Renal pelvis (tissue), 4 donors: ENCODE data around the gene TLN1. TPM values are rescaled to one million over a fixed set of nuclear protein-coding genes. Genes with fewer than 3 reads are reported as not detected.

Source experiments
- DNase-seq: peaks from one replicate; pipeline ENCODE4 v3.0.0-alpha.2; 2013
- polyA plus RNA-seq, 3 donors: library from polyadenylated mRNA; unstranded; fragments of 120-200 nt; gene quantifications; one replicate each; pipeline ENCODE4 v1.2.1, GENCODE V29; 2013; ENCODE audit not compliant: insufficient read length in 3 of 3

TLN1 gene
- polyA plus RNA-seq, 3 donors, result 164 to 188 (median 181) TPM

- no peak for DNase-seq
These were observed 43.1 kb downstream of the TLN1 start for GRCh38 chr9:35688558-35689541.

- no peak for DNase-seq
These were observed 43.9 kb downstream of the TLN1 start for GRCh38 chr9:35687972-35688557.

DNA sequence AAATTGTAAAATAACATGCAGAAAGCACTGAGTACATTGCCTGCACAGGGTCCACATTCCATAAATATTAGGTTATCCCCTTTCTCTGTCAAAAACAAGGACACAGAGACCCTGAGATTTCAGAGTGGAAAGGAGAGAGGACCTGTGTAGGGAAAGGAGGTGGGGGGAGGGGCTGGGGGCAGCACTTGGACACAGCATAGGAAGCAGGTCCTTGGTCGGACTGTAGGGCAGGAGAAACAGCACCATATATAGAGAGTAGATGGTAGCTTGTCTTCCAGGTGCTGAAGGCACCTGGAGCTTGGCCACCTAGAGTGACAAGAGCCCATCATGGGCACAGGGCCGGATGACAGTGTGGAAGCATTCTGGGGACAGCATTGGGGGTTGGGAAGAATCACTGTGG lies 44.7 kb downstream of the TLN1 start:
- DNase-seq, result no peak

GRCh38 chr9:35686222-35687203 lies 45.5 kb downstream of the TLN1 start:
- DNase-seq, result no peak

DNA sequence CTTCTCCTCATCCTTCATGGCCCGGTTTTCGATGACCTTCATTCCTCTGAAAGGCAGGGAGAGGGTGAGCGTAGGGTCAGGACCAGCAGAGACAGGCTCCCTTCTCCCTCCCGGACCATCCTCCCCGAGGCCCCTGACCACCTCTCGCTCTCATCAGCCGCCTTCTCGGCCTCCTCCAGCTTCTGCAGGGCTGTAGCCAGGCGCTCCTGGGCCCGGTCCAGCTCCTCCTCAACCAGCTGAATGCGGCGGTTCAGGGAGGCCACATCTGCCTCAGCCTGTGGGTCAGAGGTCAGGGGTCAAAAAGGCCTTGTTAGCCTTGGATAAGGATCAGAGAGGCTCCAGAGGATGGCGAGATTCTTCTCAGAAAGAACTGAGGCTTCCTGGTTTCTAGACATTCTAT lies 46.5 kb downstream of the TLN1 start:
- DNase-seq, result no peak

DNA sequence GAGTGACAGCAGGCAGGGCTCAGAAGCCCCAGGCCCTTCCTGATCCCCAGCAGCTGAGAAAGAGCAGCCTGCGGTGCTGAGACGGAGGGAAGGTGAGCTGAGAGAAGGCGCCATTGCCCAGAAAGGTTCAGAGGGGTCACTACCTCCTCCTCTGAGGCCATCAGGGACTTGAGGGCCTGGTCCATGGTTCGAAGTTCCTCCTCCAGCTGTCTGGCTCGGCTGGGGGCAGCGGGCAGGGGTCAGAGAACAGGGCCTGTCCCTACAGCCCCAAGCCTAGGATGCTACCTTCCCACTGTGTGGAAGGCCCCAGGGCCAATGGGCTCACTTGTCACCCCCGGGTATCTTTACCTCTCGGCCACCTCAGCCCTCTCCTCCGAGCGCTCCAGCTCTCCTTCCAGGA lies 47.1 kb downstream of the TLN1 start:
- no peak for DNase-seq

- no peak for DNase-seq
These were observed 48.7 kb downstream of the TLN1 start for GRCh38 chr9:35683323-35683722.

- DNase-seq, result no peak
These were observed 49.3 kb downstream of the TLN1 start for GRCh38 chr9:35682520-35683315.

GRCh38 chr9:35682051-35682450 lies 49.9 kb downstream of the TLN1 start:
- no peak for DNase-seq

DNA sequence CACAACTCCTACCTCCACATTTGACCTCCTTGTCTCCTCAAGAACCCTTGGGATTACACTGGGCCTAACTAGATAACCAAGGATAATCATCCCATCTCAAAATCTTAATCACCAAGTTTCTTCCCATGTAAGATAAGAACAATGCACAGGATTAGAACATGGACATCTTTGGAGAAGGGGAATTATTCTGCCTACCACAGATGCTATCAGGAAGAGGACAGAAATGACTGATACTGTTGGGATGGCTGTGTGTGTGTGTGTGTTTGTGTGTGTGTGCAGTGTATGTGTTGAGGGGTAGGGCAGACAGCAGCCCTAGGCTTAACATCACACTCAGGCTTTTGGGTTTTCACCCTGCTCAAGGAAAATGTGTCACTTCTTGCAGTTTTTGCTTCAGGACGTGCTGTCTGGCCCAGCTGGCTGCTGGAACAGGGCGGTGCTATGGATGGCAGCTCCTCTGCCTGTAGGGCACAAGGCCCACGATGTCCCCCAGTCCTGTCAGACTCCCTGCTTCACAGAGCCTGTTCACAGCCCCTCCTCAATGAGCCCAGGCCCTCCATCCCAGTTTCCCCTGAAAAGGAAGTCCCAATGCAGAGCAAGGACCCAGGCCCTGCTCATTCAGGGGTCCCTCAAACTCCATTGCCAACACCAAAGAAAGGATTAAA lies 50.5 kb downstream of the TLN1 start:
- no peak for DNase-seq

GRCh38 chr9:35680331-35681105 lies 51.5 kb downstream of the TLN1 start:
- DNase-seq, result no peak

GRCh38 chr9:35679766-35680330 lies 52.1 kb downstream of the TLN1 start:
- DNase-seq, result no peak

DNA sequence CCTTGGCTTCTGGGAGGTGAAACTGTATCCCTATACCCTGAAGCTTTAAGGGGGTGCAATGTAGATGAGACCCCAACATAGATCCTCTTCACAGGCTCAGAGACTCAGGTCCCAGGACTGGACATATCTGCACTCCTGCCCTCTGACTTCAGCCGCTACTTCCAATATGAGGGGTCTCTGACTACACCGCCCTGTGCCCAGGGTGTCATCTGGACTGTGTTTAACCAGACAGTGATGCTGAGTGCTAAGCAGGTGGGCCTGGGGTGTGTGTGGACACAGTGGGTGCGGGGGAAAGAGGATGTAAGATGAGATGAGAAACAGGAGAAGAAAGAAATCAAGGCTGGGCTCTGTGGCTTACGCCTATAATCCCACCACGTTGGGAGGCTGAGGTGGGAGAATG lies 52.9 kb downstream of the TLN1 start:
- no peak for DNase-seq

DNA sequence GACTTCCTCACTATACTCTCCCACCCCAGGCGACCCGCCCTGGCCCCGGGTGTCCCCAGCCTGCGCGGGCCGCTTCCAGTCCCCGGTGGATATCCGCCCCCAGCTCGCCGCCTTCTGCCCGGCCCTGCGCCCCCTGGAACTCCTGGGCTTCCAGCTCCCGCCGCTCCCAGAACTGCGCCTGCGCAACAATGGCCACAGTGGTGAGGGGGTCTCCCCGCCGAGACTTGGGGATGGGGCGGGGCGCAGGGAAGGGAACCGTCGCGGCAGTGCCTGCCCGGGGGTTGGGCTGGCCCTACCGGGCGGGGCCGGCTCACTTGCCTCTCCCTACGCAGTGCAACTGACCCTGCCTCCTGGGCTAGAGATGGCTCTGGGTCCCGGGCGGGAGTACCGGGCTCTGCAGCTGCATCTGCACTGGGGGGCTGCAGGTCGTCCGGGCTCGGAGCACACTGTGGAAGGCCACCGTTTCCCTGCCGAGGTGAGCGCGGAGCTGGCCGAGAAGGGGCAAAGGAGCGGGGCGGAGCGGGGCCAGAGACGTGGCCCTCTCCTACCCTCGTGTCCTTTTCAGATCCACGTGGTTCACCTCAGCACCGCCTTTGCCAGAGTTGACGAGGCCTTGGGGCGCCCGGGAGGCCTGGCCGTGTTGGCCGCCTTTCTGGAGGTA lies 56.1 kb downstream of the TLN1 start:
- peak; percentile 84 for DNase-seq

DNA sequence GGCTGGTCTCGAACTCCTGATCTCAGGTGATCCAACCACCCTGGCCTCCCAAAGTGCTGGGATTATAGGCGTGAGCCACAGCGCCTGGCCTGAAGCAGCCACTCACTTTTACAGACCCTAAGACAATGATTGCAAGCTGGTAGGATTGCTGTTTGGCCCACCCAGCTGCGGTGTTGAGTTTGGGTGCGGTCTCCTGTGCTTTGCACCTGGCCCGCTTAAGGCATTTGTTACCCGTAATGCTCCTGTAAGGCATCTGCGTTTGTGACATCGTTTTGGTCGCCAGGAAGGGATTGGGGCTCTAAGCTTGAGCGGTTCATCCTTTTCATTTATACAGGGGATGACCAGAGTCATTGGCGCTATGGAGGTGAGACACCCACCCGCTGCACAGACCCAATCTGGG lies 56.8 kb downstream of the TLN1 start:
- no peak for DNase-seq

- DNase-seq, result no peak
These were observed 58.0 kb downstream of the TLN1 start for GRCh38 chr9:35674025-35674361.

DNA sequence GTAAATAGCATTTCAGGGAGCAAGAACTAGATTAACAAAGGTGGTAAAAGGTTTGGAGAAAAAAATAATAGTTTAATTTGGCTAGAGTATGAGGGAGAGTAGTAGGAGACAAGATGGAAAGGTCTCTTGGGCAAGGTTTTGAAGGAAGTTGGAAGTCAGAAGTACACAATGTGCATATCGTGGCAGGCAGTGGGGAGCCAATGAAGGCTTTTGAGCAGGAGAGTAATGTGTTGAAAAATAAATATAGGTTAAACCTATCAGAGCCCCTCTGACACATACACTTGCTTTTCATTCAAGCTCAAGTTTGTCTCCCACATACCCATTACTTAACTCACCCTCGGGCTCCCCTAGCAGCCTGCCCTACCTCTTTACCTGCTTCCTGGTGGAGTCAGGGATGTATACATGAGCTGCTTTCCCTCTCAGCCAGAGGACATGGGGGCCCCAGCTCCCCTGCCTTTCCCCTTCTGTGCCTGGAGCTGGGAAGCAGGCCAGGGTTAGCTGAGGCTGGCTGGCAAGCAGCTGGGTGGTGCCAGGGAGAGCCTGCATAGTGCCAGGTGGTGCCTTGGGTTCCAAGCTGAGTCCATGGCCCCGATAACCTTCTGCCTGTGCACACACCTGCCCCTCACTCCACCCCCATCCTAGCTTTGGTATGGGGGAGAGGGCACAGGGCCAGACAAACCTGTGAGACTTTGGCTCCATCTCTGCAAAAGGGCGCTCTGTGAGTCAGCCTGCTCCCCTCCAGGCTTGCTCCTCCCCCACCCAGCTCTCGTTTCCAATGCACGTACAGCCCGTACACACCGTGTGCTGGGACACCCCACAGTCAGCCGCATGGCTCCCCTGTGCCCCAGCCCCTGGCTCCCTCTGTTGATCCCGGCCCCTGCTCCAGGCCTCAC lies 58.6 kb downstream of the TLN1 start, which contains the start of gene CA9:
CA9 (plus strand) TSS at position 797 of the 893 bp plus-strand sequence; CDS start at position 829, 32 bp downstream.
- DNase-seq, result no peak
